OCI-LY7 (cell line): ENCODE measurements around the gene HAS3.

ENCODE experiments used
- EZH2phosphoT487 ChIP-seq: fragments of 200-600 bp; sonication (generic); IDR thresholded peaks from 2 replicates; pipeline ENCODE4 v1.6.1; 2018; ENCODE audit warnings: low read depth, borderline replicate concordance, mild to moderate bottlenecking, mixed run types, antibody characterized with exemption, low read length, moderate library complexity, mixed read lengths
- TF ChIP-seq, protein P1 (sequence below): fragments of 200-600 bp; sonication (generic); conservative IDR thresholded peaks from 2 replicates; pipeline ENCODE4 v1.5.1; 2014; ENCODE audit warnings: mild to moderate bottlenecking, antibody characterized with exemption, low read length, moderate library complexity, mixed read lengths

DNA sequence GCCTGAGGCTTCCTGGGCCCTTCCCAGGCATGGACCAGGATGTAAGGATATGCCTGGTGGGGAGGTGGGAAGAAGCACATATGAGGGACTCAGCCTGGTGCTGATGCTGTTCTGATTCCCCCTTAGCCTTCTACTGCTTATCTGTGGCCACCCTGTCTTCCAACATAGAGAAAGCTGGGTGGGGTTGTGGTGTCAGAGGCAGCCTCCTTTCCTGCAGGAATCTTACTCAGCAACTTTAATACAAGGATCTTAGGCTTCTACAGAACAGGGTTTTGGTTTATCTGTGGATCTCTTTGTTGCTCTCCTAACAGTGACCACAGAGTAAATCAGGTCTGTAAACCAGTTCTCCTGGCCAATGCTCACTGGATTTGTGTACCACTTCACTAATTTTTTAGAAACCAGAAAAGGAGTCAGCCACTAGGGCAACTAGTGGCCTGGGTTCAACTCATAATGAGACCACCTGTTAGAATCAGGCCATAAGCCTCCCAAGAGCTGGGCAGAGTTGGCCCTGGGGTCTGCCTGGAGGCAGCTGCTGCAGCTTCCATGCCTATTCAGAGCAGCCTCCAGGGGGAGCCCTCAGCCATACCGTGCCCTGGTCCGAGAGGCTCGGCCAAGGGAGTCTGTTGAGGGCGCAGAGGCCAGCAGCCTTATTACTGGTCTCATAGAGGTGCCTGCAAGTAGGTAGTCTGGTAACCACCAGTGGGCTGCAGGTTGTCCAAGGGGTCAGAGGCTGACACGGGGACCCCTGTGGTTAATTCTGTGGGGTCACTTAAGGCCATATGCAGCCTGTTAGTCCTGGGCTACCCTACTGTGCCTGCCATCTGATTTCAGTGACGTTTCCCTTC lies 7.1 kb downstream of the HAS3 start:
- TF ChIP-seq, protein P1, sequence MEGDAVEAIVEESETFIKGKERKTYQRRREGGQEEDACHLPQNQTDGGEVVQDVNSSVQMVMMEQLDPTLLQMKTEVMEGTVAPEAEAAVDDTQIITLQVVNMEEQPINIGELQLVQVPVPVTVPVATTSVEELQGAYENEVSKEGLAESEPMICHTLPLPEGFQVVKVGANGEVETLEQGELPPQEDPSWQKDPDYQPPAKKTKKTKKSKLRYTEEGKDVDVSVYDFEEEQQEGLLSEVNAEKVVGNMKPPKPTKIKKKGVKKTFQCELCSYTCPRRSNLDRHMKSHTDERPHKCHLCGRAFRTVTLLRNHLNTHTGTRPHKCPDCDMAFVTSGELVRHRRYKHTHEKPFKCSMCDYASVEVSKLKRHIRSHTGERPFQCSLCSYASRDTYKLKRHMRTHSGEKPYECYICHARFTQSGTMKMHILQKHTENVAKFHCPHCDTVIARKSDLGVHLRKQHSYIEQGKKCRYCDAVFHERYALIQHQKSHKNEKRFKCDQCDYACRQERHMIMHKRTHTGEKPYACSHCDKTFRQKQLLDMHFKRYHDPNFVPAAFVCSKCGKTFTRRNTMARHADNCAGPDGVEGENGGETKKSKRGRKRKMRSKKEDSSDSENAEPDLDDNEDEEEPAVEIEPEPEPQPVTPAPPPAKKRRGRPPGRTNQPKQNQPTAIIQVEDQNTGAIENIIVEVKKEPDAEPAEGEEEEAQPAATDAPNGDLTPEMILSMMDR: peak; percentile 87
- TF ChIP-seq EZH2phosphoT487: no peak
